Mesothelial cell of epicardium (in vitro differentiated cells): ENCODE data around the gene CFHR1. TPM values are rescaled to one million over a fixed set of nuclear protein-coding genes. Genes with fewer than 3 reads are reported as not detected.
A peak's percentile ranks its signal among the peaks of the same experiment; 100 is the strongest.
"Not testable (repeated sequence)": the region's sequence is repeated elsewhere in the genome, so short reads cannot be mapped to it uniquely, and the experiment has no call there.

Experiments used
- DNase-seq, 2 experiments: peaks; one replicate each; pipeline ENCODE4 v3.0.0; 2021; ENCODE audit warnings: low spot score in 2 of 2; ENCODE audit not compliant: unreplicated experiment in 2 of 2
- H3K27ac Mint-ChIP-seq: 2 replicates; pipeline ENCODE4 v1.8.0; 2021; ENCODE audit warnings: mixed read lengths
- H3K27me3 Mint-ChIP-seq: 2 replicates; pipeline ENCODE4 v1.8.0; 2021; ENCODE audit warnings: low read depth, mixed read lengths
- H3K36me3 Mint-ChIP-seq: 2 replicates; pipeline ENCODE4 v1.8.0; 2021; ENCODE audit warnings: mixed read lengths
- H3K4me1 Mint-ChIP-seq: 2 replicates; pipeline ENCODE4 v1.8.0; 2021; ENCODE audit warnings: mixed read lengths
- H3K4me3 Mint-ChIP-seq: 2 replicates; pipeline ENCODE4 v1.8.0; 2021; ENCODE audit warnings: mild to moderate bottlenecking, moderate library complexity, mixed read lengths
- H3K9me3 Mint-ChIP-seq: 2 replicates; pipeline ENCODE4 v1.8.0; 2021; ENCODE audit warnings: mixed read lengths
- total RNA-seq: library from RNA; stranded (reverse); gene quantifications from 3 replicates; pipeline ENCODE4 v1.2.1, GENCODE V29; 2021
- TF ChIP-seq, protein P1 (sequence below): fragments of 200-600 bp; sonication (generic); IDR thresholded peaks from one replicate; pipeline ENCODE4 v1.5.0; 2021; ENCODE audit warnings: antibody characterized with exemption; ENCODE audit not compliant: unreplicated experiment

CFHR1 gene
- total RNA-seq: 0.45 TPM in 1 of 3 replicates, not detected in the others

- DNase-seq, H3K36me3 Mint-ChIP-seq, H3K4me3 Mint-ChIP-seq: not testable (repeated sequence)
Measured at GRCh38 chr1:196819531-196819930, at the start of gene CFHR1. CFHR1 (plus strand) TSS chr1:196819731; CDS start chr1:196819845, 114 bp downstream.

DNA sequence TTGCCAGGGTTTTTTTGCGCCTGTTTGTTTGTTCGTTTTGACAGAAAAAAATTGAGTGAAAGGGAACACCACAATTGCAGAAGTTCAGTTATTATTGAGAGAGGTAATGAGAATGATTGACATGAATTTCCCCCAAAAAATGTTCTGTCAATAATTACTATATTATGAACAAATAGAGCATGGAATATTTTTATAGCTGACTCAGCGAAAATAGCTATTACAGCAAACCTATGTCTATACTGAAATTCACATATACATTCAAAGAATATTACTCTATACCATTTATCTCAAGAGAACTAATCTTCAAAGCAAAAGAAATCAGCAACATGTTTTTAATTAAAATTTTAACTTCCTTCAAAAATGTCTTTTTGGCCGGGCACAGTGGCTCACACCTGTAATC, 49.7 kb upstream of the CFHR1 start:
- not testable (repeated sequence) for H3K36me3 Mint-ChIP-seq, H3K27me3 Mint-ChIP-seq, H3K27ac Mint-ChIP-seq, H3K4me3 Mint-ChIP-seq, H3K9me3 Mint-ChIP-seq, H3K4me1 Mint-ChIP-seq, DNase-seq

More at GRCh38 chr1:196819531-196819930, at the start of gene CFHR1:
- not testable (repeated sequence) for H3K9me3 Mint-ChIP-seq, H3K27ac Mint-ChIP-seq, H3K27me3 Mint-ChIP-seq, H3K4me1 Mint-ChIP-seq

DNA sequence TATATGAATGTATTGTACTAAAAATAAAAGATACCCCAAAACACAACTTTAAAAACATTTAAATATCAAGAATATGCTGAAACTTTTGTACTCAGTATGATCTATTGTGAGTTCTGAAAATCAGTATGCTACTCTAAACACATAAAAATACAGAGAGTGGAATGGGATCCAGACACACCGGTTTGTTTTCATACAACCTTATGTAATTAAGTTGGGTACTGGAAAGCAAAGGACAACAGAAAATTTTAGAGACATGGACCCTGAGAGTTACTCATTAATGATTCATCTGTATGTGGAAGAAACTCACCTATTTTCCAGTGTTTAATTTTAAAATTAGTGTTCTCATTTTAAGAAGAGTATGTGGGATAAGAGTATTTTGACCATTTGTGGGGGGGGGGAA, 45.8 kb upstream of the CFHR1 start:
- Mint-ChIP-seq H3K36me3 (no peaks in the 10 kb centered on the region), H3K27ac (no peak overlapping the region), H3K9me3 (no peaks in the 10 kb centered on the region), H3K4me3 (no peak overlapping the region), H3K27me3 (no peaks in the 10 kb centered on the region), H3K4me1 (no peaks in the 10 kb centered on the region)
- TF ChIP-seq, protein P1, sequence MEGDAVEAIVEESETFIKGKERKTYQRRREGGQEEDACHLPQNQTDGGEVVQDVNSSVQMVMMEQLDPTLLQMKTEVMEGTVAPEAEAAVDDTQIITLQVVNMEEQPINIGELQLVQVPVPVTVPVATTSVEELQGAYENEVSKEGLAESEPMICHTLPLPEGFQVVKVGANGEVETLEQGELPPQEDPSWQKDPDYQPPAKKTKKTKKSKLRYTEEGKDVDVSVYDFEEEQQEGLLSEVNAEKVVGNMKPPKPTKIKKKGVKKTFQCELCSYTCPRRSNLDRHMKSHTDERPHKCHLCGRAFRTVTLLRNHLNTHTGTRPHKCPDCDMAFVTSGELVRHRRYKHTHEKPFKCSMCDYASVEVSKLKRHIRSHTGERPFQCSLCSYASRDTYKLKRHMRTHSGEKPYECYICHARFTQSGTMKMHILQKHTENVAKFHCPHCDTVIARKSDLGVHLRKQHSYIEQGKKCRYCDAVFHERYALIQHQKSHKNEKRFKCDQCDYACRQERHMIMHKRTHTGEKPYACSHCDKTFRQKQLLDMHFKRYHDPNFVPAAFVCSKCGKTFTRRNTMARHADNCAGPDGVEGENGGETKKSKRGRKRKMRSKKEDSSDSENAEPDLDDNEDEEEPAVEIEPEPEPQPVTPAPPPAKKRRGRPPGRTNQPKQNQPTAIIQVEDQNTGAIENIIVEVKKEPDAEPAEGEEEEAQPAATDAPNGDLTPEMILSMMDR: no peak
- DNase-seq: no peak

DNA sequence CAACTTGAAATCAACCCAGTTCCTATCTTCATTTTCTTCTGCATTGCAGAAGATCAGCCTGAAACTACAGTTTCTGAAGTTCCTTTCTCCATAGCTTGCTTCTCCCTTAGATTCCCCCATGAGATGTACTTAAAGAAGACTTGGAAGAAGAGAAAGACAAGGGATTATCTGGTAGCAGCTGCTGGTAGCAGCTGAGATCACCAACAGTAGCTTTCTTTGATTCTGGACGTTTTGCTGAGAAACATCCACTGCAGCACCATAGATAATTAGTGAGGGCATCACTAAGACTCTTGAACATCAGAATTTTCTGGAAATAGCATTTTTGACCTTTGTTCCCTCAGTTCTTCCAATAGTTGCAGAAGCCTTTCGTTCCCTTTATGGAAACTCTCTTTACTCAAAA, 45.4 kb upstream of the CFHR1 start:
- Mint-ChIP-seq H3K4me1 (no peaks in the 10 kb centered on the region), H3K36me3 (no peaks in the 10 kb centered on the region), H3K4me3 (no peak overlapping the region), H3K27me3 (no peaks in the 10 kb centered on the region), H3K27ac (no peak overlapping the region), H3K9me3 (peaks cover 2% of the 10 kb centered on the region)
- DNase-seq: no peak
- TF ChIP-seq, protein P1: no peak

- no peak for DNase-seq
- Mint-ChIP-seq H3K27ac (no peak within 1 kb of the TSS), H3K4me3 (no peak within 1 kb of the TSS), H3K27me3 (no peaks in the 10 kb centered on the region), H3K9me3 (peaks cover 3% of the 10 kb centered on the region), H3K4me1 (no peaks in the 10 kb centered on the region), H3K36me3 (no peaks in the 10 kb centered on the region)
- TF ChIP-seq, protein P1: no peak
Measured at GRCh38 chr1:196774603-196775002, 44.9 kb upstream of the CFHR1 start, which contains the start of gene CFHR3. CFHR3 (plus strand) TSS chr1:196774840; CDS start chr1:196774887, 47 bp downstream.

- no peak for DNase-seq
- peaks cover 5% of the 10 kb centered on the region for H3K9me3 Mint-ChIP-seq
- no peaks in the 10 kb centered on the region for H3K27me3 Mint-ChIP-seq
- no peaks in the 10 kb centered on the region for H3K36me3 Mint-ChIP-seq
- H3K27ac Mint-ChIP-seq: no peak overlapping the region
- TF ChIP-seq, protein P1: no peak
- H3K4me1 Mint-ChIP-seq: no peaks in the 10 kb centered on the region
- no peak overlapping the region for H3K4me3 Mint-ChIP-seq
Measured at GRCh38 chr1:196777603-196778002, 41.9 kb upstream of the CFHR1 start.

- TF ChIP-seq, protein P1: peak; percentile 22
- Mint-ChIP-seq H3K36me3 (no peaks in the 10 kb centered on the region), H3K9me3 (peaks cover 9% of the 10 kb centered on the region), H3K27ac (no peak overlapping the region), H3K27me3 (no peaks in the 10 kb centered on the region), H3K4me1 (no peaks in the 10 kb centered on the region), H3K4me3 (no peak overlapping the region)
- DNase-seq: no peak
Measured at GRCh38 chr1:196779093-196779492, 40.4 kb upstream of the CFHR1 start.

DNA sequence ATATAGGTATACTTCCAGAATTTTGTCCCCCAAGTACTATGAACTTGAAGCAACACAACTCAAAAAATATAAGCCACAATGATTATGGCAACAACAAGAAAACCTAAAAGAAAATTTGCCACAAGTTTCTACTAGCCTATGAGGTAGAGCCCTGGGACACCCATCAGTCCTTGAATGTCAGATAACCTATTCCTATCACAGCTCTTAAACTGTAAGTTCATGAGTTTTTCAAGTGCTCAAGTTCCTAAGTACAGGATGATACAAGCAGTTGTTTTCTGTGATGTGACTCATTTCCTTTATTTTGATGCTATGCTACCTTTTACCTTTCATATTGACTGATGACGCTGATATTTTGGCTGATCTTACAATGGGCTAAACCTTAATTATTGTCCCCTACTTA, 28.3 kb upstream of the CFHR1 start:
- peaks cover 11% of the 10 kb centered on the region for H3K9me3 Mint-ChIP-seq
- H3K4me1 Mint-ChIP-seq, H3K4me3 Mint-ChIP-seq, H3K27ac Mint-ChIP-seq, H3K36me3 Mint-ChIP-seq, H3K27me3 Mint-ChIP-seq, DNase-seq: not testable (repeated sequence)

DNA sequence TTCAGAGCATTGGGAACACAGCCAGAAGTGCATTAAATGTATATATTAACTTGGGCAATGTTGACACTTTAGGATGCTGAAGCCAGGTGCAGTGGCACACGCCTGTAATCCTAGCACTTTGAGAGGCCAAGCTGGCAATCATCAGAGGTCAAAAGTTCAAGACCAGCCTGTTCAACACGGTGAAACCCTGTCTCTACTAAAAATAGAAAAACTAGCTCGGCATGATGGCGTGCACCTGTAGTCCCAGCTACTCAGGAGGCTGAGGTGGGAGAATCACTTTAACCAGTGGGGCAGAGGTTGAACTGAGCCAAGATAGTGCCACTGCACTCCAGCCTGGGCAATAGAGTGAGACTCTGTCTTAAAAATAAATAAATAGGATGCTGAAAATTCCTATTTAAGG, 25.4 kb upstream of the CFHR1 start:
- not testable (repeated sequence) for H3K27ac Mint-ChIP-seq, H3K4me3 Mint-ChIP-seq, H3K9me3 Mint-ChIP-seq, DNase-seq, H3K36me3 Mint-ChIP-seq, H3K4me1 Mint-ChIP-seq, H3K27me3 Mint-ChIP-seq
